ENCODE results near the gene APOBEC3G. TPM values are rescaled to one million over a fixed set of nuclear protein-coding genes. Genes with fewer than 3 reads are reported as not detected.

APOBEC3G gene
- total RNA-seq, 4 donors from 2014 or later: 7.1 to 11.6 (median 9.4) TPM; not detected in 1

- H3K4me3 ChIP-seq: no peak overlapping the region
- no peak overlapping the region for H3K27ac ChIP-seq
- H3K4me1 ChIP-seq: no peaks in the 10 kb centered on the region
- TF ChIP-seq, protein P1, sequence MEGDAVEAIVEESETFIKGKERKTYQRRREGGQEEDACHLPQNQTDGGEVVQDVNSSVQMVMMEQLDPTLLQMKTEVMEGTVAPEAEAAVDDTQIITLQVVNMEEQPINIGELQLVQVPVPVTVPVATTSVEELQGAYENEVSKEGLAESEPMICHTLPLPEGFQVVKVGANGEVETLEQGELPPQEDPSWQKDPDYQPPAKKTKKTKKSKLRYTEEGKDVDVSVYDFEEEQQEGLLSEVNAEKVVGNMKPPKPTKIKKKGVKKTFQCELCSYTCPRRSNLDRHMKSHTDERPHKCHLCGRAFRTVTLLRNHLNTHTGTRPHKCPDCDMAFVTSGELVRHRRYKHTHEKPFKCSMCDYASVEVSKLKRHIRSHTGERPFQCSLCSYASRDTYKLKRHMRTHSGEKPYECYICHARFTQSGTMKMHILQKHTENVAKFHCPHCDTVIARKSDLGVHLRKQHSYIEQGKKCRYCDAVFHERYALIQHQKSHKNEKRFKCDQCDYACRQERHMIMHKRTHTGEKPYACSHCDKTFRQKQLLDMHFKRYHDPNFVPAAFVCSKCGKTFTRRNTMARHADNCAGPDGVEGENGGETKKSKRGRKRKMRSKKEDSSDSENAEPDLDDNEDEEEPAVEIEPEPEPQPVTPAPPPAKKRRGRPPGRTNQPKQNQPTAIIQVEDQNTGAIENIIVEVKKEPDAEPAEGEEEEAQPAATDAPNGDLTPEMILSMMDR (IDR thresholded peaks at IDR 0.05): no peak
- TF ChIP-seq POLR2AphosphoS5 (IDR thresholded peaks at IDR 0.05): no peak
- no peak for TF ChIP-seq POLR2A (IDR thresholded peaks at IDR 0.05)
- TF ChIP-seq EP300 (IDR thresholded peaks at IDR 0.05; ENCODE audit: low read depth): no peak
- intact Hi-C loops (cut with DNase I; ENCODE audit: low total_unique reads): no loop called here
- in situ Hi-C loops (cut with MboI; ENCODE audit: low pct_ligation_motif_present in 1 of 4, low pct_unique_long_range_greater_than_20kb in 1 of 4, low sequenced_read_pairs in 3 of 4): loop anchor here in 2 of 4 donors (25.0 kb wide), 2 partner anchors 97 to 247 kb away; partner anchors contain the start of genes APOBEC3C (in 1 of the 2), APOBEC3D (in 1 of the 2) and CBX6 (in 1 of the 2)
- peaks cover 9% of the 10 kb centered on the region for H3K27me3 ChIP-seq
- WGBS, 2 donors (ENCODE audit: low coverage in 1 of 2): 75 to 83% methylated on average over 7 to 9 of the region's 9 CpGs
- DNase-seq: no peak
- no peaks in the 10 kb centered on the region for H3K9me3 ChIP-seq
- H3K36me3 ChIP-seq: no peaks in the 10 kb centered on the region
These were observed 32.3 kb downstream of the APOBEC3G start for GRCh38 chr22:39109361-39109760.

GRCh38 chr22:39110631-39111561 is 33.8 kb downstream of the APOBEC3G start:
- in situ Hi-C loops (cut with MboI; ENCODE audit: low pct_ligation_motif_present in 1 of 4, low pct_unique_long_range_greater_than_20kb in 1 of 4, low sequenced_read_pairs in 3 of 4): loop anchor here (10.0 to 25.0 kb wide), 4 partner anchors 99 to 249 kb away; partner anchors contain the start of genes APOBEC3C (in 1 of the 4), APOBEC3D (in 1 of the 4) and CBX6 (in 1 of the 4)
- WGBS, 2 donors (ENCODE audit: low coverage in 1 of 2): 72 to 76% methylated on average over 13 to 15 of the region's 15 CpGs

GRCh38 chr22:39114112-39114511 is 37.0 kb downstream of the APOBEC3G start:
- Histone ChIP-seq H3K4me1 (peaks cover 0 to 3% (median 0%) of the 10 kb centered on the region in 4 donors), H3K9me3 (no peaks in the 10 kb centered on the region), H3K4me3 (no peak overlapping the region), H3K27ac (no peak overlapping the region), H3K27me3 (peaks cover 23% of the 10 kb centered on the region), H3K36me3 (no peaks in the 10 kb centered on the region)
- intact Hi-C loops (cut with DNase I; ENCODE audit: low total_unique reads): no loop called here
- TF ChIP-seq EP300 (IDR thresholded peaks at IDR 0.05; ENCODE audit: low read depth) (no peak), POLR2AphosphoS5 (IDR thresholded peaks at IDR 0.05) (no peak)
- TF ChIP-seq, protein P1 (IDR thresholded peaks at IDR 0.05): no peak
- DNase-seq: no peak
- in situ Hi-C loops (cut with MboI; ENCODE audit: low pct_ligation_motif_present in 1 of 4, low pct_unique_long_range_greater_than_20kb in 1 of 4, low sequenced_read_pairs in 3 of 4): loop anchor here (10.0 to 25.0 kb wide), 4 partner anchors 102 to 252 kb away; partner anchors contain the start of genes APOBEC3C (in 1 of the 4), APOBEC3D (in 1 of the 4) and CBX6 (in 1 of the 4)
- 41 to 58% methylated on average over 6 of the region's 6 CpGs for WGBS, 2 donors (ENCODE audit: low coverage in 1 of 2)

More at GRCh38 chr22:39110631-39111561, 33.8 kb downstream of the APOBEC3G start:
- H3K4me1 ChIP-seq: no peaks in the 10 kb centered on the region
- H3K36me3 ChIP-seq: no peaks in the 10 kb centered on the region
- intact Hi-C loops (cut with DNase I; ENCODE audit: low total_unique reads): no loop called here
- H3K4me3 ChIP-seq: no peak overlapping the region
- peaks cover 16% of the 10 kb centered on the region for H3K27me3 ChIP-seq
- no peak for DNase-seq
- TF ChIP-seq EP300 (IDR thresholded peaks at IDR 0.05; ENCODE audit: low read depth) (no peak), POLR2AphosphoS5 (IDR thresholded peaks at IDR 0.05) (no peak), POLR2A (IDR thresholded peaks at IDR 0.05) (no peak)
- TF ChIP-seq, protein P1 (IDR thresholded peaks at IDR 0.05): no peak
- H3K9me3 ChIP-seq: no peaks in the 10 kb centered on the region
- H3K27ac ChIP-seq: no peak overlapping the region

GRCh38 chr22:39115570-39115969 is 38.5 kb downstream of the APOBEC3G start:
- no peak overlapping the region for H3K4me3 ChIP-seq
- in situ Hi-C loops (cut with MboI; ENCODE audit: low pct_ligation_motif_present in 1 of 4, low pct_unique_long_range_greater_than_20kb in 1 of 4, low sequenced_read_pairs in 3 of 4): loop anchor here (5.0 to 25.0 kb wide), 5 partner anchors 103 to 253 kb away; partner anchors contain the start of genes APOBEC3C (in 1 of the 4), APOBEC3D (in 1 of the 4) and CBX6 (in 1 of the 4)
- peaks cover 0 to 3% (median 0%) of the 10 kb centered on the region in 4 donors for H3K4me1 ChIP-seq
- no peak overlapping the region for H3K27ac ChIP-seq
- H3K9me3 ChIP-seq: no peaks in the 10 kb centered on the region
- no peaks in the 10 kb centered on the region for H3K36me3 ChIP-seq
- H3K27me3 ChIP-seq: peaks cover 23% of the 10 kb centered on the region
- DNase-seq: no peak
- 81 to 100% methylated on average over 1 to 2 of the region's 2 CpGs for WGBS, 2 donors (ENCODE audit: low coverage in 1 of 2)
- no peak for TF ChIP-seq POLR2A (IDR thresholded peaks at IDR 0.05)
- intact Hi-C loops (cut with DNase I; ENCODE audit: low total_unique reads): no loop called here
